Activated CD8-positive, alpha-beta memory T cell treated with anti-CD3 and anti-CD28 coated beads, Interleukin-2, amount 50 U/mL, for 1 hour (primary cell): ENCODE results near the gene GRIK3.
"Not testable (repeated sequence)": the region's sequence is repeated elsewhere in the genome, so short reads cannot be mapped to it uniquely, and the experiment has no call there.

Experiments
- DNase-seq: peaks from one replicate; pipeline ENCODE4 v3.0.0-alpha.2; 2020; ENCODE audit errors: extremely low read depth

The GRIK3 gene

GRCh38 chr1:36787312-36787913 is 246.9 kb downstream of the GRIK3 start:
- no peak for DNase-seq

DNA sequence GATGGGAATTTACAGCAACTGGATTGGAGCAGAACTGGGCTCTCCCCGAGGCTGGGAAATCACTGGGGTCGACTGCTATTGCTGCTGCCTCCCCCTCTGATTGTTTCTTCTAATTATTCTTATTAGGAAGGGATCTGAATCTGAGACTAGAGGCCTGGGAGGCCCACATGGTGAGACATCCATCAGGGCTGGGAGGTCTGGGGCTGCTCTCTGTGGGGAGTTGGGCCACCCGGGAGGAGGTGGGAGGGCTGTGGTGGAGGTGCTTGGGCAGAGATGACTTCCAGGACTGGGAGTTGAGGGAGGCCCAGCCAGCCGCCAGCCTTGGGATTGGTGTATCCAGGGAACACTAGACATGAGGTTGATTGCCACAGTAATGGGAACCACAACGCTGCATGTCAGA is 247.9 kb downstream of the GRIK3 start:
- DNase-seq: no peak

- no peak for DNase-seq
Observed at GRCh38 chr1:36784147-36784859, 250.0 kb downstream of the GRIK3 start.

DNA sequence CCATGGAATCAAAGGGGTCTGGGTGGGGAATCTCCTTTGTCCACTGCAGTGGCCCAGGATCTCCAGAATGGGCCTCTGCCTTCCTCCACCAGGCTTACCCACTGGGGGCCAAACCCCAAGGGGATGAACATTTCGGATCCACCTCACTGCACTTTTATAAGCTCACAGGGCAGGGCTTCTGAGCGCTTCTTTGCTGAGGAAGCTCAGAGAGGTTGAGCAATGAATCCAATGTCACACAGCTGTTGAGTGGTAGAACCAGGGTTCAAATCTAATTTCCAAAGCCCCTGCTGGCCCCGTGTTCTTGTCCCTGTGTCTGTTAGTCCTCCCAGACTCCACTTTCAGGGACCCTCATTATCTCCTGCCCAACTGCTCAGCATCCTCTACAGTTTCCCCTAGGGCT is 250.8 kb downstream of the GRIK3 start:
- DNase-seq: no peak

DNA sequence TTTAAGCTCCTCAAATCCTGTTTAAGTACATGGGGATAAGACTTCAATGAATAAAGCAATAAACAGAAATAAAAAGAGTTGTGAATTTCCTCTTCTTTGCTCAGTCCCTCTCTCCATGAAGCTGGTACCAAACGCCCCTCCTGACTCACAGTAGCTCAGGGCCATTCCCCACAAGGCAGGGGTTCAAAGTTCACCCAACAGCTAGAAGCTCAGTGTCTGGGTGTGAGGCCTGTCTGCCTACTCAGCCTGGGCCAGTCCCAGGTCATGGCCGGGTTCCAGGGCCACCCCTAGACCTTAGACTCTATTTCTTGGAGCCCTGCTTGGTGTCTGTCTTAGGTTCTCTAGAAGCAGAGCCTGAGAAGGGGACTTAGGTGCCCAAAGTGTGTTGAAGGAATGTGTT is 251.5 kb downstream of the GRIK3 start:
- DNase-seq: no peak

DNA sequence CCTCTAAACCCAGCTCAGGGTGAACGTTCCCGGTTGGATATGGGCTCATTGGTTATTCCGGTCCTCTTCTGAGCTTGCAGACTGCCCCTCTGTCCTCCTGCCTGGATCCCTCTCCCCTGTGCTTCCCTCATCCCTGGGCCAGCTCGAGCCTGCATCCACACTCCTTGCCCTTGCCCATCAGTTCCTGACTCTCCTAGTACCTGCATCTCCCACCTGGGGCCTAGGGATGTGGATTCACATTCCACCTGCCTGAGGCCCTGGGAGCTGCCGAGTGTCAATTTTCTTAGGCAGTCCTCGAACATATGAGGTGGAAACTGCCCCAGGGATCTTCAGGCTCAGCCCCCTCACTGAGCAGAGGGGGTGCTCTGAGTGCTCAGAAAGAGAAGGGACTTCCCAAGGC is 252.2 kb downstream of the GRIK3 start:
- no peak for DNase-seq

DNA sequence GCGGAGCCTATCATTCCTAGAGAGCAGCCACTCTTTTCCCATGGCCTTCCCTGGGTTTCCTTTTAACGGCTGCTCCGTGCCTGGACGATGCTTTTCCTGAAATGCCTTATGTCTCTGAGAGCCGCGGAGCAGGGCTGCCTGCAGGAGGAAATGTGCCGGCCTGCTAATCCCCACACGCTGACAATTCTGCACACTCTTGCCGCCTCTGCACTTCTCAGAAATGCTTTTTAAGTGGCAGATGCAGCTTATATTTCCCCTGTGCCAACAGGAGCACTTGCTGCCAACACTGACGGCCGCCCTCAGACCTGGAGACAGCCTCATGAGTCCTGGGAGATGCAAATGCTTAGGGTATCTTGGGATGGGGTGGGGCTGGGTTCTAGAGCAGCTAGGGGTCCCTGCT is 253.2 kb downstream of the GRIK3 start:
- DNase-seq: no peak

DNA sequence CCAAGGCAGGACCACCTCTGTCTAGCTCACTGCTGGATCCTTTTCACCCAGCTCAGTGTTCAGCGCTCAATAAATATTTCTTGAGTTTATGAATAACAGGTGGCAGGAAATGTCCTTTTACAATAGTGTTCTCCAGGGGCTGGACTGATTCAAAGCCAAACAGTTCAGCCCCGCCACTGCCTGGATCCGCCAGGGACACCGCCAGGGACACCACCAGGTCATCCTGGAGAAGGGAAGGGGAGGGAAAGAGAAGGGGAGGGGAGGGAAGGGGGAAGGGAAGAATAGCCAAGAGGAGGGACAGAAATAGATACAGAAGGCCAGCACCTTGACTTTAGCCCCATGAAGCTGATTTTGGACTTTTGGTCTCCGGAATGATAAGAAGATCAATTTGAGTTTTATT is 255.6 kb downstream of the GRIK3 start:
- no peak for DNase-seq

GRCh38 chr1:36776948-36777831 is 257.1 kb downstream of the GRIK3 start:
- DNase-seq: no peak

DNA sequence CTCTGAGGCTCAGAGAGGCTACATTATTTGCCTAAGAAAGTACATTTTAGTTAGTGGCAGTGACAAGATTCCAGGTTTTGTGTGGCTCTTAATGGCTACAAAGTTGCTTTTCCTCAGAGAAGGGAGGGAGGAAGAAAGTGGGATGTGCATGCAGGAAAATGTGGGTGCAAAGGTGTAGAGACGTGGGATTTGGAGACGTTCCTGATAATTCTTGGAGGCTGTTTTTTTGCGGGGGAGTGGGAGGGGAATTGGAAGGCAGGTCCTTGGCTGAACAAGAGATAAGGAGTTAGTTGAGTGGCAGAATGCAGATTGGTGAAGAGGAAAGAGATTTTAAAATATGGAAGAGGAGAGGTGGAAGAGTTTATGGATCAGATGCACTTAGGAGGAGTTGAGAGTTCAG is 258.1 kb downstream of the GRIK3 start:
- DNase-seq: no peak

DNA sequence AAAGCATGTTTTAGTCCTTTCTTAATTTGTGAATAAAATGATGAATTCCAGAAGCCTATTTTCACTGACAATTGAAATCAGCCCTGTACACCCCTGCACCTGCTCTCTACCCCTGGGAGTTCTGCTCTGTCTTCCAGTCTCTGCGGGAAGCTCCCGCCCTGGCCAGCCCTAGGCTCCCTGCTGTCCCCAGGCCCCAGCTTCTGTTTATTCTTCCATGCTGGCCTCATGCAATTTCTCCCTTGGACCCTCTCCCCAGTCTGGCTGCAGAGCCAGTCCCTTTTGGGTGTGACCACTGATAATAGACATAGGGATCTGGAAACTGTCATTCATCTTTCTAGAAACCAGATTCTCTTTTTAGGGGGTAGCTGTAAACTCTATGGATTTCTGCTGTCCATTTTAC is 258.6 kb downstream of the GRIK3 start:
- no peak for DNase-seq

GRCh38 chr1:36773827-36774541 is 260.3 kb downstream of the GRIK3 start:
- no peak for DNase-seq

DNA sequence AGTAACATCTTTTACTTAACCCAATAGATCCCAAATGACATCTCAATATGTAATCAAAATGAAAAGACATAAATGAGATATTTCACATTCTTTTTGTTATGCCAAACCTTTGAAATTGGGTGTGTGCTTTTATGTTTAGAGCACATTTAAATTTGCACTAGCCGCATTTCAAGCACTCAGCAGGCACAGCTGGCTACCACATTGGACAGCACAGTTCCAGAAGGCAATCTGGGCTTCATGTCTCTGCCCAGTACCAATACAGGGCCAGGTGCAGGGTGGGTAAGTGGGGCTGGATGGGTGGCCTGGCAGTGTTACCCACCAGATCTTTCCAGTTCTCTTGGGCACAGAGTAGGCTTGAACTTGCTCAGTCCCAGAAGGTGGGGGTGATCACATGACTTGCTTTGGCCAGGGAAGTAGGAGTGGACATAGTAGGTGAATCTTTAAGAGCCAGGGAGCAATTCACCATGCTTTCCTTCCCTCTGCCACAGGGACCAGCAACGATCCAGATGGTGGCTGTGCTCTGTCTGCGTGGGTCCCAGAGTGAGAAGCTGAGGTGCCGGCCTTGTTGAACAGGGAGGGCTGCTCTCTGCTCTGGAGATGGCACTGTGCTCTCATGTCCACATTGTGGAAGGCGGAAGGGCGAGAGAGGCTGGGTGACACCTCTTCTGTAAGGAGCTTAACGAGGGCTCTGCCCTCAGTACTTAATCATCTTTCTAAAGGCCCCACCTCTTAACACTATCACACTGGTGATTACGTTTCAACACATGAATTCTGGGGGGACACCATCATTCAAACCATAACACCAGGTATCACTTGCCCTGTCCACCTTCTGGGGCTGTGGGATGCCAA is 261.4 kb downstream of the GRIK3 start:
- DNase-seq: no peak

- no peak for DNase-seq
Observed at GRCh38 chr1:36771660-36772284, 262.5 kb downstream of the GRIK3 start.

DNA sequence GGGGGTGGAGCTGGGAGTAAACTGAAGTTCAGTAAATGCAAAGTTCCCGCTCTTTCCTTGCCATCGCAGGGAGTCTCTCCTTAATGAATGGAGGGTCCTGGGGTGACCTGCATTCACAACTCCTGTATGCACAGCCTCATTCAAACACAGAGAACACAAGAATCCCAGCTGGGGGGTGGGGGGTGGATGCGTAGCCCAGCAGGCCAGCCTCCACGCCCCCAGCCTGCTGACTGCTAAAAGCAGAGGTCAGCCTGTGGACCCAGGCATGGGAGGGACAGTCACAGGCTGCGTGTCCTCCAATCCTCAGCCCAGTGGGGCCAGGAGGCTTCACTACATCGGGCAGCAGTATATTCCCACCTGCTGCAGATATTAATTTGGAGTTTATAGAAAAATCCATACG is 263.1 kb downstream of the GRIK3 start:
- DNase-seq: no peak

DNA sequence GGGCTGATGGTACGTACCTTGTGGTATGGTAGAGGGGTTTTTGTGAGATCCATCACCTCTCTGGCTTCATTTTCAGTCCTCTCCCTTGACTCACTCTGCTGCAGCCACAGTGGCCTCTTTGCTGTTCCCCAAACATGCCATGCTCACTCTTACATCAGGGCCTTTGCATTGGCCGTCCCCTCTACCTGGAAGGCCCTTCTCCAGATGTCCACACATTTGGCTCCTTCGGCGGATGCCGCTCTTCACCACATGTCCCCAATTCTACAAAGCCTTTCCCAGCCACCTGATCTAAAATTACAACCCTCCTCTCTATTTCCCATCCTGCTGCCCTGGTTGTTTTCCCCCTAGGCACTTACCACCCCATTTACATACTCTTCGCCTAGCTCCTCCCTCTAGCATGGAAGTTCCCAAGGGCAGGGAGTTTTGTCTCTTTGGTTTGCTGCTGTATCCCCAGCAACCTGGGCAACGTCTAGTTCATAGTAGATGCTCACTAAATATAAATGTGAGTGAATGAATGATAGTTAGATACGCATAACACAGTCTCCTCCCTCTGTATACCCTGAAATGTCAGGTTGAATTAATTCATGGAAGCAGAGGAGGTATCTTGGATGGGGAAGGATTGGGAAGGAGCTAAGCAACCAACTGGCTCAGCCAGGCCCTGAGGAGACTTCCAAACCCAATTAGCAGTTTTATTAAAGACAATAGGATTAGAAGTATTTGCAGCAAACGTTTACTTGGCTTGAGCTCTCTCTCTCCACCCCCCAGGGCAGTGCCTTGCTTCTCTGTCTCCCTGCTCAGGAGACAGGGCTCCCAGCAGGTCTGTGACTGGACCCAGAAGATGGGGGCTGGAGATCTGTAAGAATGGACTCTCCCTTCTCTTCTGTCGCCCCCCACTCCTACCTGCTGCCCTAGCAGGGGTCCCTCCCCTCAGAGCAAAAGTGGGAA is 264.2 kb downstream of the GRIK3 start:
- no peak for DNase-seq

GRCh38 chr1:36768486-36769178 is 265.7 kb downstream of the GRIK3 start:
- DNase-seq: no peak

DNA sequence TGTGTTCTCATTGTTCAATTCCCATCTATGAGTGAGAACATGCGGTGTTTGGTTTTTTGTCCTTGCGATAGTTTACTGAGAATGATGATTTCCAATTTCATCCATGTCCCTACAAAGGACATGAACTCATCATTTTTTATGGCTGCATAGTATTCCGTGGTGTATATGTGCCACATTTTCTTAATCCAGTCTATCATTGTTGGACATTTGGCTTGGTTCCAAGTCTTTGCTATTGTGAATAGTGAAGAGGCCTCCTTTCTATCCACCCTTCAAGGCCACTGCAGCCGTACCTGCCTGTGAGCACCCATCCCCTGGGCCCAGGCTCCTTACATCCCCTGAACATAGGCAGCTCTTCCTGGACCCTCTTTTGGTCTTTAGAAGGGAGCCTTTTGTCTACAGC is 266.9 kb downstream of the GRIK3 start:
- DNase-seq: not testable (repeated sequence)

DNA sequence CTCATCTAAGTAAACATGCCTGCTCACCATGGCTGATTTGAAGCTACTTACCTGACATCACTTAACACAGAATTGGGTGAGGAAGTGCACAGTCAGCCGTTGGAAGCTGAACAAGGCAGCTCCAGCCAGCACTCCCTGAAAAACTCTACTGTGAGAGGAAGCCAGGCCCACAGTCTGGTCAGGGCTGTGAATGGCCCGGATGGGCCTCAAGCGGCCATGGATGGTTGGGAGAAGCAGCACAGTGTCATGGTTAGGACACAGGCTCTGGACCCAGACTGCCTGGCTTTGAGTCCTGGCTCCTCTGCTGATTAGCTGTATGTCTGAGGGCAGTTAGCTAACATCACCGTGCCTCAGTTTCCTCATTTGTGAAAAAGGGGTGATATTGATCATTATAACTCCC is 267.8 kb downstream of the GRIK3 start:
- DNase-seq: no peak
